Astrocyte of the spinal cord (primary cell): ENCODE measurements around the gene NCOA3.

Experiments
- DNase-seq: peaks from one replicate; pipeline ENCODE4 v3.0.0; 2011; ENCODE audit warnings: low read depth, low spot score
- H3K4me3 ChIP-seq: 2 replicates; pipeline ENCODE4 v1.5.1; 2011; ENCODE audit warnings: low read depth, mild to moderate bottlenecking, low read length, moderate library complexity
- in situ Hi-C: cut with HindIII; loops from 2 replicates; pipeline ENCODE4 v1.10.0; 2017; ENCODE audit warnings: low sequenced_read_pairs
- TF ChIP-seq, protein P1 (sequence below): IDR thresholded peaks from 2 replicates; pipeline ENCODE4 v1.5.1; 2012; ENCODE audit warnings: low read depth, mild to moderate bottlenecking, low read length, inconsistent platforms

The NCOA3 gene

DNA sequence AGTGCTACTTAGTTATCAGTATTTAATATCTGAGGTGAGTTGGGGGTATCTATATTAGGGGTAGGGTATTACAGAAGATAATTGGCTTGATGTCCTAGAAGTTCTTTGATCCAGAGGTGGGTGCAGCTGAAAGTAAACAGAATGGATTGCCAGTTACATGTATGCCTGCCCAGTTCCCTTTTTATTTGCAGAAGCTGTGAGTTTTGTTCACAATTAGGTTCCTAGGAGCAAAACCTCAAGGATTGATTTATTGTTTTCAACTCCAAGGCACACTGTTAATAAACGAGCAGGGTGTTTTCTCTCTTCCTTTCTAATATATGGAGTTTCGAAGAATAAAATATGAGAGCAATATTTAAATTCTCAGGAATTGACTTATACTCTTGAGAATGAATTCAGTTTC is 154.6 kb downstream of the NCOA3 start:
- TF ChIP-seq, protein P1, sequence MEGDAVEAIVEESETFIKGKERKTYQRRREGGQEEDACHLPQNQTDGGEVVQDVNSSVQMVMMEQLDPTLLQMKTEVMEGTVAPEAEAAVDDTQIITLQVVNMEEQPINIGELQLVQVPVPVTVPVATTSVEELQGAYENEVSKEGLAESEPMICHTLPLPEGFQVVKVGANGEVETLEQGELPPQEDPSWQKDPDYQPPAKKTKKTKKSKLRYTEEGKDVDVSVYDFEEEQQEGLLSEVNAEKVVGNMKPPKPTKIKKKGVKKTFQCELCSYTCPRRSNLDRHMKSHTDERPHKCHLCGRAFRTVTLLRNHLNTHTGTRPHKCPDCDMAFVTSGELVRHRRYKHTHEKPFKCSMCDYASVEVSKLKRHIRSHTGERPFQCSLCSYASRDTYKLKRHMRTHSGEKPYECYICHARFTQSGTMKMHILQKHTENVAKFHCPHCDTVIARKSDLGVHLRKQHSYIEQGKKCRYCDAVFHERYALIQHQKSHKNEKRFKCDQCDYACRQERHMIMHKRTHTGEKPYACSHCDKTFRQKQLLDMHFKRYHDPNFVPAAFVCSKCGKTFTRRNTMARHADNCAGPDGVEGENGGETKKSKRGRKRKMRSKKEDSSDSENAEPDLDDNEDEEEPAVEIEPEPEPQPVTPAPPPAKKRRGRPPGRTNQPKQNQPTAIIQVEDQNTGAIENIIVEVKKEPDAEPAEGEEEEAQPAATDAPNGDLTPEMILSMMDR: no peak
- in situ Hi-C loops: no loop called here
- no peak overlapping the region for H3K4me3 ChIP-seq
- no peak for DNase-seq

DNA sequence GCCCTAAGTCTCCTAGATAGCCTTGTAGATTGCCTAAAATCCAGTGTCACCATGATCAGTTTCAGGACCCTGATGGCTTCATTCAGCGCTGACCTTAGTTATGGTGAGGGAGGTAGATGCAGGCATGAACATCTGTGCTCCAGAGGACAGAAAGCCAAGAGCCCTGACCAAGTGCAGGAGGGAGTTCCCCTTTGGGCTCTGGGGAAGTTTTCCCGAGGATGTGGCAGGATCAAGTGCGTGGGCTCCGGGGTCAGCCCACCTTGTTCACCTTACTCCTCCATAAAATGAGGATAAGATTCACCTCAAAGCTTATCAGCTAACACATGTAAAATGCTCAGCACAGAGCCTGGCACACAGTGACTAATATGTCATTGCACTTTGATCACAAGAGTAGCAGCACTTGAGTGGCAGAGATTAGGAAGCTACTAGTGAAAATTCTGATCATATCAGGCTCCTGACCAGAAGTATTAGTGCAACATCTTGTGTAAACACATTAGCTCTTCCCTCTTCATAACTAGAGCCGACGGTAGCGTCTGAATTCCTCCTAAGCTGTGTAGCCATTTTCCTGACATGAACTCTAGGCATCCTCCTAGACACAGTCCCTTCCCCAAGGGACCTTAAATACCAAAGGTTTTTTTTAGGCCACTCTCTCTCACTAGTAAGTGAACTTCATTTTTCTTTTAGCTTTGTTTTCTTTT is 158.4 kb downstream of the NCOA3 start:
- in situ Hi-C loops: no loop called here
- TF ChIP-seq, protein P1: no peak
- no peak overlapping the region for H3K4me3 ChIP-seq
- no peak for DNase-seq

DNA sequence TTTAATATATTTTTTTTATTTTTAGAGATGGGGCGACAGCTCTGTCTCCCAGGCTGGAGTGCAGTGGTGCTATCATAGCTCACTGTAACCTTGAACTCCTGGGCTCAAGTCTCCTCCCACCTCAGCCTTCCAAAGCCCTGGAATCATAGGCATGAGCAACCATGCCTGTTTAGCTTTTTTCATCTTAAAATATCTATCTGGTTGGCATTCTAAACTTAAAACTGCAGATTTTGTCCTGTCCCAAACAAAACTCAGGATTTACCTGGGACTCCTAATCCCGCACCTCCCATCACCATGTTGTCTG is 158.9 kb downstream of the NCOA3 start:
- H3K4me3 ChIP-seq: no peak overlapping the region
- DNase-seq: no peak
- TF ChIP-seq, protein P1: no peak
- in situ Hi-C loops: no loop called here

DNA sequence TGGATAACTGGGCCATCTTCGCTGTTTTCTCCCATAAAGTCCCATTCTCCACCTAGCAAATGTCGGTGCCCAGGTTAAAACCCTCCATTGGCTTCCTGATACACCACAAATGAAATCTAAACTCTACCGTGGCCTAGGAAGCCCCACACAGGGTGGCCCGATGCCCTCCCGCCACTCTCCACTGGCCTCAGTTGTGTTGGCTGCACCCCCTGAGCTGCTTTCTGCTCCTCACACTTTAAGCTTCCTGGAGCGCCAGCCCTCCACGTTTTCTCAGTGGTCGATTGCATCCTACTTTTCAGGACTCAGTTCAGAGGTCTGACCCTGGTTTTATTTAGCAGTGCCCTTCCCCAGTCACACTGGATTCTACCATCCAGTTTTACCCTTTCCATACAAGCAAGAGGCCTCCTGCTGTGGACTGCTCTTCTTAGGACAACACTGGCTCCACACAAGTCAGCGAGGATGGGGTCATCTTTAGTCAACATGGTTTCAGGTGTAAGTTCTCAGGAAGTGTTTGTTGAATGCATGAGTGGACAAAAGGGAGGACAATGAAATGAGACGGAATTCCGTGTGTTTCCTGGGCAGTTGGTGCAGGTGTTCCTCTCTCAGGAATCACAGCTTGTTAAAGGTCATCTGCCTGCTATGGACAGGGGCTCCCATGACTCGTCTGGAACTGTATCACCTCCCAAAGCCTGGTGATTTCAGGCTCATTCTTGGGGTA is 159.5 kb downstream of the NCOA3 start:
- DNase-seq: no peak
- no peak overlapping the region for H3K4me3 ChIP-seq
- TF ChIP-seq, protein P1: no peak
- in situ Hi-C loops: no loop called here

DNA sequence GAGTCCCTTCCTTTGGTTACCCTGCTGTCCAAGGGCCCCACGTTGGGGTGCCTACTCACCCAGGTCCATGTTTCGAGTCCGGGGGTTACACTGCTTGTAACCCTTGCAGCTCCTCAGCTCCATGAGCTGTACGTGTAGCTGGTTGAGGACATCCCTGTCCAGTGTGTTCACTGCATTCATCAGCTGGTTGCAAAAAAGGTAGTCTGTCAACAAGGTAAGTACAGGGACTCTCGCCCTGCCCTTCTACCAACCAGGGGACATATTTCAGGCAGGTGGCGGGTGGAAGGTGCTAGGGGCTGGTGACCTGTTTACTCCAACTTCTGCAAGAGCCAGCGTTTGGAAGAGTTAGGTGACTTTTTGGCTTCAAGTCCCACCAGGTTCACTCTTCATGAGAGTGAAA is 160.0 kb downstream of the NCOA3 start:
- no peak for DNase-seq
- no peak overlapping the region for H3K4me3 ChIP-seq
- in situ Hi-C loops: no loop called here
- TF ChIP-seq, protein P1: no peak

DNA sequence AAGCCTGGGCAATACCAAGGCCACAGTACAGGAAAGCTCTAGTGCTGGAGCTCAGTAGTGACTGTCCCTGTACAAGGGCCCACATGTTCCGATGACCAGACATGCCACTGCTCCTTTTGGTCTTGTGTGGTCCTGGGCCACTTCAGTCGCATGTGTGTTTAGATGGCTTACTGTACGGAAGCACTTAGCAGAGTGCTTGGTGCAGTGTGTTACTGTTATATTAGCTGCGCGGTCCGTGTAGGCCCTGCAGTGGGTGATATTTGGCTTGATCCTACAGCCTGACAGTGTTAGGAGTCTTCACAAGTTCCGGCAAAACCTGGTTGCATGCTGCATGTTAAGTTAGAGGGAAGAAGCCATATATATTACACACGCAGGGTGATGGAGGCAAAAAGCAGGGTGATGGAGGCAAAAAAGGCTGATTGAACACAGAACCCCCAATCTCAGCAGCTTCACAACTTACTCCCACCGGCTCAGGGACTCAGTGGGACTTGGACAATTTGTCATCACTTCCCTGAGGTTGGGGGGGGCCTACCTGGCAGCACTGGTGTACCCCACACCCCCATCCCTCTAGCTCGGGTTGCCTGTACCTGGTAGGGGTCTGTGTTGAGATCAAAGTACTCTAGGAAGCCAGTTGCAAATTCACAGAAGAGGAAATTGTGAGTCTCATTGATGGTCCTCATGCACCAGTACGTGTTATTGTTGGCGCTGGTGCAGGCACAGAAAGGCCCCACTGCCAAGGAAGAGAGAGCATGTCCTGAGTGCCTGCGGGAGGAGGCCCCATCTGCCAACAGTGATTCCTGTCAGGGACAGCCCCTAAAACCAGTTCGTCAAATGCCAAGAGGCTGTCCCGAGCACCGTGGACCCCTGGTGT is 161.0 kb downstream of the NCOA3 start:
- in situ Hi-C loops: no loop called here
- H3K4me3 ChIP-seq: no peak overlapping the region
- TF ChIP-seq, protein P1: no peak
- no peak for DNase-seq
